ENCODE results near the gene REEP5.

Gene REEP5

DNA sequence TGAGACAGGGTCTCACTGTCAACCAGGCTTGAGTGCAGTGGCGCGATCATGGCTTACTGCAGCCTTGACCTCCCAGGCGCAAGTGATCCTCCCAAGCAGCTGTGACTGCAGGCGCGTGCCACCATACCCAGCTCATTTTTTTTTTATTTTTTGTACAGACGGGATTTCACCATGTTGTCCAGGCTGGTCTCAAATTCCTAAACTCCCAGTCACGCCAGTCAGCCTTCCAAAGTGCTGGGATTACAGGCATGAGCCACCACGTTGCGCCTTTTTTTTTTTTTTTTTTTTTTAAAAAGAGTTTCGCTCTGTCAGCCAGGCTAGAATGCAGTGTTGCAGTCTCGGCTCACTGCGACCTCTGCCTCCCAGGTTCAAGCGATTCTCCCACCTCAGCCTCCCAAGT lies 88.1 kb downstream of the REEP5 start:
- DNase-seq (ENCODE audit: low spot score): no peak

DNA sequence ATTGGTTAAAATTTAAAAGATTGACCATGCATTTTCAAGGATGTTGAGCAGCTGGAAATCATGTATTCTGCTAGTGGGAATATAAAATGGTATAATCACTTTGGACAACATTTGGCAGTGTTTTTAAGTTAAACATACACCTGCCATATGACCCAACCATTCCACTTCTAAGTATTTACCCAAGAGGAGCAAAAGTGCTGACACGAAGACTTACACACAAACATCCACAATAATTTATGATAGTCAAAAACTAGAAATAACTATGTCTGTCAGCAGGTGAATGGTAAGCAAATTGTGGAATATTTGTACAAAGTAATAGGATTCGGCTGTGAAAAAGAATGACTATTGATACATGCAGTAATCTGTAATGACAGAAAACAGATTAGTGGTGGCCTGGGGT lies 91.6 kb downstream of the REEP5 start:
- no peak for DNase-seq (ENCODE audit: low spot score)

Measured in globus pallidus (tissue), 1 donor.